Stimulated activated naive B cell treated with anti-CD40 and anti-IgM and Interleukin-4, amounts not matched to agents 10 μg/mL and 1 μg/mL and 100 μg/mL, for 72 hours (primary cell): ENCODE measurements around the gene CACNA1E.

Experiments used
- ATAC-seq, 2 donors: fragments of 150-1000 bp; cut with Tn5 transposase; replicated peaks; 2 replicates each; pipeline ENCODE4 v1.10.0; 2021; ENCODE audit warnings: moderate library complexity in 1 of 2
- DNase-seq: peaks from one replicate; pipeline ENCODE4 v3.0.0; 2021
- H3K27ac Mint-ChIP-seq: one replicate; pipeline ENCODE4 v1.8.0; 2022; ENCODE audit warnings: mild to moderate bottlenecking, mixed read lengths
- H3K27me3 Mint-ChIP-seq, 2 donors: one replicate each; pipeline ENCODE4 v1.8.0; 2022; ENCODE audit warnings: mixed read lengths in 2 of 2
- H3K36me3 Mint-ChIP-seq, 2 donors: one replicate each; pipeline ENCODE4 v1.8.0; 2022; ENCODE audit warnings: mixed read lengths in 2 of 2, mild to moderate bottlenecking in 1 of 2
- H3K4me1 Mint-ChIP-seq, 2 donors: one replicate each; pipeline ENCODE4 v1.8.0; 2022; ENCODE audit warnings: mixed read lengths in 2 of 2, mild to moderate bottlenecking in 1 of 2
- H3K4me3 Mint-ChIP-seq, 2 donors: one replicate each; pipeline ENCODE4 v1.8.0; 2022; ENCODE audit warnings: mild to moderate bottlenecking in 2 of 2, mixed read lengths in 2 of 2, moderate library complexity in 1 of 2
- H3K9me3 Mint-ChIP-seq, 2 donors: one replicate each; pipeline ENCODE4 v1.8.0; 2022; ENCODE audit warnings: mixed read lengths in 2 of 2, mild to moderate bottlenecking in 1 of 2

The CACNA1E gene

DNA sequence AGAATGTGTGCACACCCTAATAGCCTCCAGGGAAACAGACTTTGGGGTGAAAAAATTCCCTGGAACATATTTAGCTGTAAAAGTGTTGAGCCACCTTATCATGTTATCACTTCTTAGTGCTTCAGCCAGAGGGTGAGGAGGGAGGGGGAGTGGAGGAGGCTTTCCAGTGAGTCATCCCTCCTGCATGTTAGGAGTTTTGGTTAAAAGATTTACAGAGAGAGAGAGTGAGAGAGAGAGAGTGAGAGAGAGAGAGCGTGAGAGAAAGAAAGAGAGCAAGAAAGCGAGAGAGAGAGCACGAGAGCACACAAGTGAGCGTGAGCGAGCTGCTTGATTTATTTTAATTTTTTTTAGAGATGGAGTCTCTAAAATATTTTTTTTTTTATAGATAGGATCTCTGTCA lies 13.5 kb upstream of the CACNA1E start:
- no peaks in the 10 kb centered on the region for H3K4me1 Mint-ChIP-seq

DNA sequence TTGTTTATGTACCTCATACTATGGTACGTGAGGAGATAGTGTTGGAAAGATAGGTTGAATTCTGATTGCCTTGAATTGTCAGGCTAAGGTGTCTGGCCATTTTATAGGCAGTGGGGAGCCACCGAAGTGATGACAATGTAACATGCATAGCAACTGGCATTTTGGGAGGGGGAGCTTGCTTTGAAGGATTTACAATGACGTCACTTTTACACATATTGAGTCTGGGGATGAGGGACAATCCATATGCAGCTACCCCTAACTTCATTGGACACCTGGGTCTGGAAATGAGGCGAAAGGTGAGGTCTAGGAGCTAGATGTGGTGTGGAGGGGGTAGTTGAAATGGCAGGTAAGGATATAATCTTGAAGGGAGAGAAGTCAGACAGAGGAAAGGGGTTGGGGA lies 7.7 kb upstream of the CACNA1E start:
- DNase-seq (no peak), ATAC-seq (no peak)
- no peaks in the 10 kb centered on the region for H3K9me3 Mint-ChIP-seq
- H3K36me3 Mint-ChIP-seq = no peaks in the 10 kb centered on the region
- peaks cover 11 to 14% of the 10 kb centered on the region in 2 donors for H3K27me3 Mint-ChIP-seq
- no peak overlapping the region for H3K4me3 Mint-ChIP-seq
- H3K27ac Mint-ChIP-seq = no peak overlapping the region
- no peaks in the 10 kb centered on the region for H3K4me1 Mint-ChIP-seq

More for the DNA sequence above, 13.5 kb upstream of the CACNA1E start:
- peaks cover 23 to 39% of the 10 kb centered on the region in 2 donors for H3K27me3 Mint-ChIP-seq
- ATAC-seq (no peak), DNase-seq (no peak)
- H3K9me3 Mint-ChIP-seq = peaks cover 0 to 1% of the 10 kb centered on the region in 2 donors
- H3K4me3 Mint-ChIP-seq = no peak overlapping the region
- no peak overlapping the region for H3K27ac Mint-ChIP-seq
- H3K36me3 Mint-ChIP-seq = no peaks in the 10 kb centered on the region

DNA sequence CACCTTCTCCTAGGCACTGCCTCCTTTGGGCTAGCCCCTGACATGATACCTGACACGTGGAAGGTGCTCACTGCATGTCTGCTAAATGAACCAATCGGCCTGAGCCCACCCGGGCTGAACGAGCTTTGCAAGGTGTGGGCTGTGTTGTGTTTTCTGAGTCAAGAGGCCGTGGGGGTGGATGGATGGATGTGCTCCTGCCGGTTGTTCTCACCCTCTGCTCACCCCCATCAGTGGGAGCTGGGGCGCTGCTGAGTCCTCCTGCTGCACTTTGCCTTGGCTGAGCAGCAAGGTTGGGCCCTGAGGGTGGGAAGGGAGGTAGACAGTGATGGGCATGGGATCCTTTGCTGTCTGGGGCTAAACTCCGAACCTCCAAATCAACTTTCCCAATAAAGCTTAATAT lies 6.7 kb upstream of the CACNA1E start:
- no peak for ATAC-seq
- Mint-ChIP-seq H3K4me3 (no peak overlapping the region), H3K9me3 (no peaks in the 10 kb centered on the region), H3K27ac (no peak overlapping the region), H3K27me3 (peaks cover 16 to 22% of the 10 kb centered on the region in 2 donors), H3K36me3 (no peaks in the 10 kb centered on the region), H3K4me1 (no peaks in the 10 kb centered on the region)
- no peak for DNase-seq

DNA sequence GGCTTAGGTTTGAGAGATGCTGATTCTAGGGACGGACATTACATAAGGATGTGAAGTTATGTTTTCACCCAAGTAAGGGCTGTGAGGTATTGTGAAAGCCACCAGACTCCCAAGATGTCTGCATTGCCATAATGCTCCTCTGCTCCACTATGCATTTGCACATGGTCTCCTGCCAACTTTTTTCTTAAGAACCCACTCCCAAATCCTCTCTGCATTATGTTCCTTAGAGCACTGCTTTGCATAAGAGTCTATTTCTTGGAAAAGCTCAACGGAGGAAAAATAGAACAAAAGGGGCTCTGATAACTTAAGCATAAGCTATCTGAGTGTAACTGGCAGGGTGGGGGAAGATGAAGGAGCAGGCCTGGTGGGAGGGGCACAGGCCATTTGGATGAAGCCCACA lies 5.0 kb upstream of the CACNA1E start:
- Mint-ChIP-seq H3K4me3 (no peak overlapping the region), H3K4me1 (peaks cover 2 to 8% of the 10 kb centered on the region in 2 donors), H3K9me3 (no peaks in the 10 kb centered on the region), H3K27me3 (peaks cover 23 to 39% of the 10 kb centered on the region in 2 donors), H3K27ac (no peak overlapping the region), H3K36me3 (no peaks in the 10 kb centered on the region)
- no peak for ATAC-seq
- no peak for DNase-seq

DNA sequence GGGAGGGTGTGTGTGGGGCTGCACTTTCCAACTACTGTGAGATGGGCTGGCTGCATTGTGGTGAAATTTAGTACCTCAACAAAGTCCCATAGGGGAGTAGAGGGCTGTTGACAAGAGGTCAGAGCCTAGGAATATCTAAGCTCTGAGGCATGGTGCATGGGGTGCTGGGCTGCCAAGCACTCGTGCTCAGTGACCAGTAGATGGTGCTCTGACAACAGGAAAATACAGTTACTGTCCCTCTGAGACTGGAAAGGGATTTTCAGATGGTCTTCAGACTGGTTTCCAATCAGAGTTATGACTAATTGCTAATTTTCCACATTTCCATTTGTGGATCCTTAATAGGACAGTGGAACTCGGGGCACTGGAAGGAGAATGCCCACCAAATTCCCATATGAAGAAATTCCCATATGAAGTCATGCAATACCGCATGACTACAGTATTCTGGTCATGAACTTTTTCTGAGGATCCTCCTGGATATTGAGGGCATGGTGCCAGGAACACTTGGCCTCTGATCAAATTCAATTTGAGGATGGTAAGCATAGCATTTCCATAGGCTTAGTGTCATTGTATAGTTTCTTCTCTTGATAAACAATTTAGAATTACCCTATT lies 4.1 kb upstream of the CACNA1E start:
- Mint-ChIP-seq H3K36me3 (peaks cover 0 to 2% of the 10 kb centered on the region in 2 donors), H3K9me3 (no peaks in the 10 kb centered on the region), H3K4me1 (peaks cover 7 to 13% of the 10 kb centered on the region in 2 donors), H3K4me3 (no peak overlapping the region), H3K27me3 (peaks cover 32 to 49% of the 10 kb centered on the region in 2 donors), H3K27ac (no peak overlapping the region)
- ATAC-seq = peak; percentile 78 to 86
- DNase-seq = peak; percentile 18

DNA sequence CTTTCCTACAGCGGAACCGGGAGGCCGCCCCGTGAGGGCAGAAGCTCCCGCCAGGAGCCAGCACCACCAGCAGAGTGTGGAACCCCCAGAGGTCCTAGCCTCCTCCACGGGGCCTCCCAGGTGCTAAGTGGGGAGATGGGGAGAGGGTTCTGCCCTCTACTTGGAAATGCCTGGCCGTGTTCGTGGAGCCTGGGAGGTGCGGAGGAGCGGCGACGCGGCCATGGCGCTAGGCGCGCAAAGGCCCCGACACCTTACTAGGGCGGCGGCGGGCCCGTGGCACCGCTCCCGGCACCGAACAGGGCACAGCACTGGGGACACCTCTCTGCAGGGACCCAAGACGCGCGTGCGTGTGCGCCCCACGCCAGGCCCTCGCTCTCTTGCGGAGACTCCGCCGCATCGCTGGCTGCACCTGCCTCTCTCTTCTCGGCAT lies 1.3 kb upstream of the CACNA1E start:
- ATAC-seq (no peak), DNase-seq (no peak)
- H3K36me3 Mint-ChIP-seq = peaks cover 0 to 2% of the 10 kb centered on the region in 2 donors
- no peak overlapping the region for H3K27ac Mint-ChIP-seq
- H3K27me3 Mint-ChIP-seq = peaks cover 58 to 75% of the 10 kb centered on the region in 2 donors
- no peaks in the 10 kb centered on the region for H3K9me3 Mint-ChIP-seq
- H3K4me1 Mint-ChIP-seq = peaks cover 25 to 29% of the 10 kb centered on the region in 2 donors
- no peak overlapping the region for H3K4me3 Mint-ChIP-seq

DNA sequence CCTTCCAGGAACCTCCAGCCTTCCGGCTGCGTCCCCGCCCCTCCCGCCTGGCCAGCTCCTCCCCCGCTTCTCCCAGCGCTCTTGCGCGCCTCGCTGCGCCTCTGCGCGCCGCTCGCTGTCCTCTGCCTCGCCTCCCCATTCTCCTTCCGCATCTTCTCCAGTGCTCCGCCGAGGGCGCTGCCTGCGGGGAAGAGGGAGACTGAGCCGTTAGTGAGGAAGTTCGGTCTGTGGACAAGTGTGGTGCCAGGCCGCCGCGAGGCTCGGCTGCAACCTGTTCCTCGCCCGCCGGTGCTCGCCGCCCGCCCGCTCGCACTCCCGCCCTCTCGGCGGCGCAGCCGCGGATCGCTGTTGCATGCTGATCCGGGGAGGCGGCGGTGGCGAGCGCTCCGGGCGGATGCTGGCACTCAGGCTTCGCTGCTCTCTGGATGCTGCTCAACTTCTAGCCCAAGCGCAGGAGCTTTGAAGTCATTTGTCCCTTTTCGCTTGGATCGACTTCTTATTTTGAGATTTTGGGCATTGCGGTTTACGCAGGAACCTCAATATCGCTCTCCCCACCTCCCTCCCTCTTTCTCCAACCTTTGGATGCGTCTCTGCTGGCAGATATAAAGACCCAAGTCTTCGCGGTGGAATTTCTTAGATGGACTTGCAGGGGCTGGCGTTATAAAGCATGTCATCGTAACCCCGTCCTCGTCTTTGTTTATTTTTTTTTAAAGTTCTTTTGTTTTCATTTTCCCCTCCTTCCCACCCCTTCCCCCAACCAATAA lies 614 bp upstream of the CACNA1E start:
- no peaks in the 10 kb centered on the region for H3K9me3 Mint-ChIP-seq
- DNase-seq (peak; percentile 20), ATAC-seq (peak; percentile 57 to 61)
- H3K4me1 Mint-ChIP-seq = peaks cover 25 to 29% of the 10 kb centered on the region in 2 donors
- H3K36me3 Mint-ChIP-seq = peaks cover 0 to 2% of the 10 kb centered on the region in 2 donors
- H3K27me3 Mint-ChIP-seq = peaks cover 57 to 75% of the 10 kb centered on the region in 2 donors
- no peak overlapping the region for H3K27ac Mint-ChIP-seq
- peak overlapping the region; percentile 66 to 71 for H3K4me3 Mint-ChIP-seq

DNA sequence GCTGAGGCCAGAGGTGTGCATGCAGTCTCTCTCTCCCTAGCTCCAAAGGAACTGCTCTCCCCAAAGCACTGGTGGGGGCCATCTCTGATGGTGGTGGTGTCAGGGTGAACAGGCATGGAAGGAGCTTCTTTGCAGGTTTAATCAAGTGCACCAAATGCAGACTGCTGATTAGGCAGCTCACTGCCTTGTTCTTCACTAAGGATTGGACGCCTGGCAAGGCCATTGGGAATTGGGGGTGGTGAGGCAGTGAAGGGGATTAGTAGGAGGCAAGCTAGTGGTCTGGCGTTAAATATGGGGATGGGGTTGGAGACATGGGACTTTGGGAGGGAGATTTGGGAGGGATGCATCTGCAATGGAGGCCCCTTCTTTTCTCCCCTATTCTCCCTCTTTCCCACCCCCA lies 1.5 kb downstream of the CACNA1E start:
- peaks cover 25 to 29% of the 10 kb centered on the region in 2 donors for H3K4me1 Mint-ChIP-seq
- peak overlapping the region in 1 of 2 donors; percentile 12 for H3K4me3 Mint-ChIP-seq
- H3K27ac Mint-ChIP-seq = peak overlapping the region; percentile 75
- H3K9me3 Mint-ChIP-seq = no peaks in the 10 kb centered on the region
- peaks cover 77 to 96% of the 10 kb centered on the region in 2 donors for H3K27me3 Mint-ChIP-seq
- H3K36me3 Mint-ChIP-seq = peaks cover 0 to 2% of the 10 kb centered on the region in 2 donors
- DNase-seq (no peak), ATAC-seq (no peak)

DNA sequence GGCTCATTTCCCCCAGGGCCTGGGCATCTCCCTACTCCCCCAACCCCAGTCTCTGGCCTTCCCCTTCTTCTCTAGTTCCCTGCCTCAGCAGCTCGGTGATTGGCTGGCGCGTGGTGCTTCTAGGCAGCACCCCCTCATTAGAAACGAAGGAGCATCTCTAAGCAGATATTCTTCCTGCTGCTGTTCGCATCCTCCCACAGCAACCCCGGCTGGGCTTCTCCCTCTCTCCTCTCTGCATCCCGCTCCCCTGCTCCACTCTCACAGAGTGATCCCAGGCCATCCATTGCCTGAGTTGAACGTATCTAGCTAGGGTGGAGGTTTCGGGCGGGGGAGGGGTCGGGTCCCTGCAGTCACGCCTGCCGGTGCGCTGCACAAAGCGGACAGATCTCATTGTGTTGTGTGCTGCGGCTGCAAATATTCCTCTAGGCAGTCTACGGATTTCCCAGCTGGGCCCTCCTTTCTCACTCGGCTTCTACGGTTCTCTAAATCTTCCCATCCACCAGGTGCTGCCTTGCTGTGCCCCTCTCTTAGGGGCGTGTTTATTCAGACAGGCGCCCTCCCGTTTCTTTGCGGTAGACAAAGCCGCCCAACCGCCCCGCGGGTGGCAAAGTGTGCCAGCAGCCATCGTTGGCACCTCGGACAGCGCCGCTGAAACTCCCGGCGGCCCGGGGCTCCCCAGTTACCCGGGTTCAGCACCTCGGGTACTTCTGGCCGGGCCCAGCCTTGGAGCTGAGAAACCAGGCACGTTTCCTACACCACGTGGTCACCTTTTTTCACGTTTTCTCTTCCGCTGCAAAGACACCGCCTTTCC lies 2.2 kb downstream of the CACNA1E start:
- ATAC-seq (peak; percentile 24 to 57), DNase-seq (peak; percentile 17)
- no peak overlapping the region for H3K27ac Mint-ChIP-seq
- H3K27me3 Mint-ChIP-seq = peaks cover 78 to 96% of the 10 kb centered on the region in 2 donors
- H3K36me3 Mint-ChIP-seq = peaks cover 0 to 2% of the 10 kb centered on the region in 2 donors
- H3K9me3 Mint-ChIP-seq = no peaks in the 10 kb centered on the region
- peaks cover 25 to 29% of the 10 kb centered on the region in 2 donors for H3K4me1 Mint-ChIP-seq
- H3K4me3 Mint-ChIP-seq = peak overlapping the region; percentile 31 to 37

DNA sequence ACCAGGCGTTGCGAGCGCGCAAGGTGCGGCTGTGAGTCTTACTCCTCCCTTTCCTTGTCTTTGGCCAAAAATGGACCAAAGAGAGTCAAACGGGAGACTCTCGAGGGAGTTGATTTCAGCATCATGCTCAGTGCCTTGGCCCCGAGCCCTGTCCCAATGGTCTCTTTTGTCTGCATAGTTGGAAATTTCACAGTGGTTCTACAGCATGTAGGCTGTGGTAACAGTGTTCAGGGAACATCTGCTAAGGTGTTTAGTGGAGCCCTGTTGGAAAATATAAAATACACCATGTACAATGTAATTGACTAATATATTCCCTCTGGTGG lies 2.7 kb downstream of the CACNA1E start:
- Mint-ChIP-seq H3K27me3 (peaks cover 81 to 96% of the 10 kb centered on the region in 2 donors), H3K27ac (no peak overlapping the region), H3K4me1 (peaks cover 25 to 29% of the 10 kb centered on the region in 2 donors), H3K9me3 (no peaks in the 10 kb centered on the region), H3K36me3 (peaks cover 0 to 2% of the 10 kb centered on the region in 2 donors), H3K4me3 (peak overlapping the region in 1 of 2 donors; percentile 37)
- no peak for DNase-seq
- ATAC-seq = no peak

DNA sequence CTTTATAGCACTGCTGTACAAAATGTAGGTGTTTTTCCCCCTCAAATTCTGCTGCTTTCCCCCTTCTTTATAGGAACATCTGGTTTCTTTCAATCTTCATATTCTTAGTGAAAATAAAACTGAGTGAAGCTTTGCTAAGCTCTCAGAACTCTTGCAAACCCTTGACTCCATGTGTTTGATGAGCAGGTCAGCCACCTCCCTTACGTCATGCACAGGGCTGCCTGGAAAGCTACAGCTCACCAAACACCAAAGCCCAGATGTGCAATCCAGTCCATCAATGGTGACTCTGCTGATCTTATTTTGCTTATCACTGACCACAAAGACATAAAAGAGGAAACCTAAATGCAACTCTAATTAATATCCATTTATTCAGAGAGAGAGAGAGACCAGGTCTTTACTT lies 5.5 kb downstream of the CACNA1E start:
- no peak overlapping the region for H3K27ac Mint-ChIP-seq
- DNase-seq (no peak), ATAC-seq (no peak)
- no peak overlapping the region for H3K4me3 Mint-ChIP-seq
- H3K27me3 Mint-ChIP-seq = peaks cover 68 to 82% of the 10 kb centered on the region in 2 donors
- peaks cover 16 to 20% of the 10 kb centered on the region in 2 donors for H3K4me1 Mint-ChIP-seq
- no peaks in the 10 kb centered on the region for H3K9me3 Mint-ChIP-seq
- no peaks in the 10 kb centered on the region for H3K36me3 Mint-ChIP-seq

DNA sequence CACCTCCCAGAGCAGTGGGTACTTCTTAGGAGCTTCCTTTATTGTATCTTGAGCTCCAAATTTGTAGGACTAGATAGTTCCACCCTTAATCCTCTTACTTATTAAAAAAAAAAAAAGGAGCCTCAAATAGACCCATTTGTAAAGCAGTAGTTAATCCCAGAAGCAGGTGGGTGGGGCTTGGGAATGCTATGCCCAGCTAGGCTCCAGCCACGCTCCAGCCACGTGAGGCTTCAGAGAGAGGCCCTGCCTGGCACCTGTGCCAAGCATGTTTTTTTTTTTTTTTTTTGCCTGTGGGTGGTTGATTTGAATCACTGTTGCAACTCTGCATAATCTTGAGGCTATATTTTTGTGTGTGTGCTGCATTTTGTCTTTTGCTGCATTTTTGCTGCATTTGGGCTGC lies 7.0 kb downstream of the CACNA1E start:
- Mint-ChIP-seq H3K27ac (no peak overlapping the region), H3K9me3 (no peaks in the 10 kb centered on the region), H3K27me3 (peaks cover 54 to 70% of the 10 kb centered on the region in 2 donors), H3K4me3 (no peak overlapping the region), H3K36me3 (no peaks in the 10 kb centered on the region), H3K4me1 (peaks cover 9 to 10% of the 10 kb centered on the region in 2 donors)
- DNase-seq = no peak
- no peak for ATAC-seq

DNA sequence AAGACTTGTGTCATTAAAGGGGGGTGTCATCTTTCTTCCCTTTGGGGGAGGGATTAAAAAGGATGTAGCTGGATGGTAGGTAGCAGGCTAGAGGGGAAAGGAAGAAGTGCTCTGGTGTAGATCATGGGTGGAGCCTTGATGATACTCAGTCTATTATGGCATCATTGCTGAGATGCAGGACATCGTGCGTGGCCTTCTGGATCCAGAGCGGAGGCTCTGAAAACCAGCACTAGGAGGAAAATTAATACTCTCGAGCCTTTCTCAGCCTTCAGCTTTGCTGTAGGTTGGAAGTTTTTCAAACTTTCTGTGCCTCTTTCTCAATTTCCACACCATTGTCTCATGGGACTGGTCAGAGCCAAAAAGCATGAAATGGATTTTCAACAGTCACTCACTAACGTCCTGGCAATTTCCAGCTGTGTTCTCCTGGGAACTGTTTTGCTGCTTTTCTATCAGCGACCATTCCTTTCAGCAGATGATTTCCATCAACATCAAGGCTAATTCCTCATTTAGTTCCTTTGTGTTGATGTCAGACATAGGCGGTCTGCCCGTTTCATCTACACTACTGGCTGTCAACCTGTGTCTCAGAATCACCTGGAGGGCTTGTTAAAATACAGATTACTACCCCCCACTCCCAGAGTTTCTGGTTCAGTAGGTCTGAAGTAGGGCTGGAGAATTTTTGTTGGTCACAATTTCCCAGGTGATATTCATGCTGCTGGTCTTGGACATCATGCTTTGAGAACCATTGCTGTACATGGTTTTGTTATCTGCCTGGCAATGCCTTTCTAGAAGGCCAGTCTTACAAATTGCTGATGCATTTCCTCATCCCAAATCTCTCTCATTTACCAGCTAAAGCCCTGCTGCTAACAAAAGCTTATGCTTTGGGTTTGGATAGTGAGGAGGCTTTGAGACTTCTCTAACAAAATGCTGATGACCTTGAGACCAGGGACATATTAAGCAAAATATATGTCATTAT lies 7.7 kb downstream of the CACNA1E start:
- H3K27me3 Mint-ChIP-seq = peaks cover 46 to 62% of the 10 kb centered on the region in 2 donors
- no peak overlapping the region for H3K4me3 Mint-ChIP-seq
- peaks cover 2 to 4% of the 10 kb centered on the region in 2 donors for H3K4me1 Mint-ChIP-seq
- H3K9me3 Mint-ChIP-seq = no peaks in the 10 kb centered on the region
- no peak overlapping the region for H3K27ac Mint-ChIP-seq
- no peak for DNase-seq
- H3K36me3 Mint-ChIP-seq = no peaks in the 10 kb centered on the region
- ATAC-seq = no peak
